ENCODE measurements around the gene KIF5C. TPM values are rescaled to one million over a fixed set of nuclear protein-coding genes. Genes with fewer than 3 reads are reported as not detected.

The KIF5C gene
- total RNA-seq, 1 donor from 2014 or later = 0.47 TPM

GRCh38 chr2:148903294-148903693 lies 28.3 kb downstream of the KIF5C start:
- Histone ChIP-seq H3K4me3 (no peak overlapping the region), H3K27me3 (ENCODE audit: low read depth) (peaks cover 31% of the 10 kb centered on the region), H3K9me3 (replicated peaks) (no peaks in the 10 kb centered on the region), H3K36me3 (no peaks in the 10 kb centered on the region), H3K4me1 (no peaks in the 10 kb centered on the region), H3K27ac (replicated peaks) (no peak overlapping the region)
- no peak for TF ChIP-seq CTCF (IDR thresholded peaks at IDR 0.05; ENCODE audit: borderline replicate concordance)
- DNase-seq = no peak
- intact Hi-C loops (cut with micrococcal nuclease) = no loop called here

DNA sequence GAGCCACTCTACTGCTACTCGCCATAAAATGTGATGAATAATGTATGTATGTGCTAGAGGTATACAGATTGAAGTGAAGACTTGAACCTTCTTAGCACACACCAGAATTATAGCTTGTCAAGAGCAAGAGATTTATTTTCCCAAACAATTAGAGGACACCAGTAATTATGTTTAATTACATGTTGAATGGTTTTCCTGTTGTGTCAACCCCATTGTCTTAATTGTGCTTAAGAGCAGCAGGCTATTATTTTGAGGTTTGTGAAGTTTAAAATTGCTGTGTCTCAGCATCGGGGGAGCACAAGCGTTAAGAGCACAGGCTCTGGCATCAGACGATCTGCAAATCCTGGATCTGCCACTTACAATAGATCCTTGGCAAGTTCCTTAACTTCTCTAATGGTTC lies 29.0 kb downstream of the KIF5C start:
- Histone ChIP-seq H3K36me3 (no peaks in the 10 kb centered on the region), H3K27ac (replicated peaks) (no peak overlapping the region), H3K4me3 (no peak overlapping the region), H3K9me3 (replicated peaks) (no peaks in the 10 kb centered on the region), H3K27me3 (ENCODE audit: low read depth) (peaks cover 31% of the 10 kb centered on the region), H3K4me1 (no peaks in the 10 kb centered on the region)
- no peak for TF ChIP-seq CTCF (IDR thresholded peaks at IDR 0.05; ENCODE audit: borderline replicate concordance)
- intact Hi-C loops (cut with micrococcal nuclease) = no loop called here
- no peak for DNase-seq

GRCh38 chr2:148906124-148906523 lies 31.1 kb downstream of the KIF5C start:
- TF ChIP-seq CTCF (IDR thresholded peaks at IDR 0.05; ENCODE audit: borderline replicate concordance) = no peak
- H3K36me3 ChIP-seq = no peaks in the 10 kb centered on the region
- H3K4me3 ChIP-seq = no peak overlapping the region
- H3K9me3 ChIP-seq (replicated peaks) = no peaks in the 10 kb centered on the region
- no peak overlapping the region for H3K27ac ChIP-seq (replicated peaks)
- H3K27me3 ChIP-seq (ENCODE audit: low read depth) = peaks cover 22% of the 10 kb centered on the region
- no peaks in the 10 kb centered on the region for H3K4me1 ChIP-seq
- DNase-seq = no peak
- intact Hi-C loops (cut with micrococcal nuclease) = no loop called here

- intact Hi-C loops (cut with micrococcal nuclease) = no loop called here
- Histone ChIP-seq H3K27ac (replicated peaks) (no peak overlapping the region), H3K9me3 (replicated peaks) (no peaks in the 10 kb centered on the region), H3K4me1 (no peaks in the 10 kb centered on the region), H3K4me3 (no peak overlapping the region), H3K36me3 (no peaks in the 10 kb centered on the region), H3K27me3 (ENCODE audit: low read depth) (peaks cover 22% of the 10 kb centered on the region)
- TF ChIP-seq CTCF (IDR thresholded peaks at IDR 0.05; ENCODE audit: borderline replicate concordance) = no peak
- no peak for DNase-seq
These were observed 32.2 kb downstream of the KIF5C start for GRCh38 chr2:148907085-148907785.

GRCh38 chr2:148909114-148909513 lies 34.1 kb downstream of the KIF5C start:
- Histone ChIP-seq H3K4me3 (no peak overlapping the region), H3K4me1 (no peaks in the 10 kb centered on the region), H3K27me3 (ENCODE audit: low read depth) (peaks cover 22% of the 10 kb centered on the region), H3K9me3 (replicated peaks) (no peaks in the 10 kb centered on the region), H3K27ac (replicated peaks) (no peak overlapping the region), H3K36me3 (no peaks in the 10 kb centered on the region)
- intact Hi-C loops (cut with micrococcal nuclease) = no loop called here
- no peak for DNase-seq
- TF ChIP-seq CTCF (IDR thresholded peaks at IDR 0.05; ENCODE audit: borderline replicate concordance) = no peak

Data from left ventricle myocardium inferior (tissue), 1 donor.